Testis (tissue), 2 donors: ENCODE results near the gene DOP1B.

Experiments used
- POLR2A ChIP-seq: fragments of 450-650 bp; IDR thresholded peaks from one replicate; pipeline ENCODE4 v1.6.1; 2017; ENCODE audit warnings: antibody characterized with exemption, mild to moderate bottlenecking, moderate library complexity
- TF ChIP-seq, protein P1 (sequence below), 3 experiments: fragments of 450-650 bp in 2 of 3; fragments of 200-600 bp in 1 of 3; sonication (generic) in 1 of 3; IDR thresholded peaks; one replicate each; pipeline ENCODE4 v1.5.1; 2016 to 2019; ENCODE audit warnings: antibody characterized with exemption in 3 of 3, mild to moderate bottlenecking in 2 of 3, moderate library complexity in 1 of 3

DNA sequence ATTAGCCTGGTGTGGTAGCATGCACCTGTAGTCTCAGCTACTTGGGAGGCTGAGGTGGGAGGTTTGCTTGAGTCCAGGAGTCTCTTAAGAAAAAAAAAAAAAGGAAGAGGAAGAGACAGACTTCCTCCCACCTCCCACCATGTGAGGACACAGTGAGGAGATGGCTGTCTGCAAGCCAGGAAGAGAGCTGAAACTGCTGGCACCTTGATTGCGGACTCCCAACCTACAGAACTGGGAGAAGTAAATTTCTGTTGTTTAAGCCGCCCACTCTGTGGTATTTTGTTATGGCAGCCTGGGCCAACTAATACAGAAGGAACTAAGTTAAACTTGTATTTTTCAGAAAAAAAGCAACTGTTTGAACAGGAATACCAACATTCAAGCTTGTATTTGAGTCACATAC is 21.7 kb downstream of the DOP1B start:
- TF ChIP-seq, protein P1, sequence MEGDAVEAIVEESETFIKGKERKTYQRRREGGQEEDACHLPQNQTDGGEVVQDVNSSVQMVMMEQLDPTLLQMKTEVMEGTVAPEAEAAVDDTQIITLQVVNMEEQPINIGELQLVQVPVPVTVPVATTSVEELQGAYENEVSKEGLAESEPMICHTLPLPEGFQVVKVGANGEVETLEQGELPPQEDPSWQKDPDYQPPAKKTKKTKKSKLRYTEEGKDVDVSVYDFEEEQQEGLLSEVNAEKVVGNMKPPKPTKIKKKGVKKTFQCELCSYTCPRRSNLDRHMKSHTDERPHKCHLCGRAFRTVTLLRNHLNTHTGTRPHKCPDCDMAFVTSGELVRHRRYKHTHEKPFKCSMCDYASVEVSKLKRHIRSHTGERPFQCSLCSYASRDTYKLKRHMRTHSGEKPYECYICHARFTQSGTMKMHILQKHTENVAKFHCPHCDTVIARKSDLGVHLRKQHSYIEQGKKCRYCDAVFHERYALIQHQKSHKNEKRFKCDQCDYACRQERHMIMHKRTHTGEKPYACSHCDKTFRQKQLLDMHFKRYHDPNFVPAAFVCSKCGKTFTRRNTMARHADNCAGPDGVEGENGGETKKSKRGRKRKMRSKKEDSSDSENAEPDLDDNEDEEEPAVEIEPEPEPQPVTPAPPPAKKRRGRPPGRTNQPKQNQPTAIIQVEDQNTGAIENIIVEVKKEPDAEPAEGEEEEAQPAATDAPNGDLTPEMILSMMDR (IDR thresholded peaks at IDR 0.05), result no peak
- TF ChIP-seq POLR2A, result no peak
